HepG2 (cell line): ENCODE data around the gene ING5. TPM values are rescaled to one million over a fixed set of nuclear protein-coding genes. Genes with fewer than 3 reads are reported as not detected.

Experiments
- AGO2 ChIP-seq: fragments of 200-400 bp; formaldehyde crosslinking; optimal IDR thresholded peaks from 2 replicates; pipeline ENCODE3; 2017; ENCODE audit warnings: mild to moderate bottlenecking, low read depth, low read length, moderate library complexity
- CENPT ChIP-seq: sonication (generic); formaldehyde crosslinking; IDR thresholded peaks from 2 replicates; pipeline ENCODE4 v1.8.0; 2022; ENCODE audit warnings: low read depth, mild to moderate bottlenecking, moderate library complexity, missing genetic modification reagents
- DNMT1 ChIP-seq: sonication (generic); formaldehyde crosslinking; IDR thresholded peaks from 2 replicates; pipeline ENCODE4 v1.5.1; 2020; ENCODE audit warnings: mild to moderate bottlenecking, missing genetic modification reagents
- ETV6 ChIP-seq: sonication (generic); formaldehyde crosslinking; conservative IDR thresholded peaks from 2 replicates; pipeline ENCODE4 v1.4.0; 2020; ENCODE audit warnings: missing genetic modification reagents
- FOXJ3 ChIP-seq: sonication (generic); formaldehyde crosslinking; IDR thresholded peaks from 2 replicates; pipeline ENCODE4 v1.4.0; 2020; ENCODE audit warnings: missing genetic modification reagents, mild to moderate bottlenecking, borderline replicate concordance
- HDAC6 ChIP-seq: fragments of 200-600 bp; sonication (generic); IDR thresholded peaks from 2 replicates; pipeline ENCODE4 v1.7.0; 2017; ENCODE audit warnings: mild to moderate bottlenecking, antibody characterized with exemption, low read length, low read depth
- IRX3 ChIP-seq: sonication (generic); formaldehyde crosslinking; IDR thresholded peaks from 2 replicates; pipeline ENCODE4 v1.8.1; 2023; ENCODE audit warnings: mild to moderate bottlenecking, low read depth, missing genetic modification reagents, borderline replicate concordance
- MBNL3 ChIP-seq: fragments of 250-450 bp; sonication (Bioruptor Pico); conservative IDR thresholded peaks from 2 replicates; pipeline ENCODE4 v1.8.0; 2022; ENCODE audit warnings: mild to moderate bottlenecking, inconsistent platforms
- PATZ1 ChIP-seq: sonication (generic); formaldehyde crosslinking; IDR thresholded peaks from 2 replicates; pipeline ENCODE4 v1.4.0; 2020; ENCODE audit warnings: missing genetic modification reagents
- PITX1 ChIP-seq: sonication (generic); formaldehyde crosslinking; IDR thresholded peaks from 2 replicates; pipeline ENCODE4 v1.5.1; 2020; ENCODE audit warnings: mild to moderate bottlenecking, missing genetic modification reagents
- RBM39 ChIP-seq: fragments of 200-400 bp; formaldehyde crosslinking; IDR thresholded peaks from one replicate; pipeline ENCODE4 v1.6.1; 2018; ENCODE audit warnings: antibody characterized with exemption, mild to moderate bottlenecking, low read depth, low read length; ENCODE audit not compliant: poor library complexity, severe bottlenecking
- RXRA ChIP-seq: sonication (generic); formaldehyde crosslinking; IDR thresholded peaks from 2 replicates; pipeline ENCODE4 v1.5.1; 2020; ENCODE audit warnings: missing genetic modification reagents
- SMARCC2 ChIP-seq: fragments of 450-650 bp; IDR thresholded peaks from 2 replicates; pipeline ENCODE4 v1.6.1; 2017; ENCODE audit warnings: antibody characterized with exemption, mild to moderate bottlenecking
- U2AF1 ChIP-seq: fragments of 200-400 bp; formaldehyde crosslinking; optimal IDR thresholded peaks from 2 replicates; pipeline ENCODE3; 2017; ENCODE audit warnings: mild to moderate bottlenecking, low read depth, low read length
- YEATS4 ChIP-seq: sonication (generic); formaldehyde crosslinking; IDR thresholded peaks from 2 replicates; pipeline ENCODE4 v1.4.0; 2020; ENCODE audit warnings: missing genetic modification reagents, borderline replicate concordance
- ZBTB44 ChIP-seq: sonication (generic); formaldehyde crosslinking; IDR thresholded peaks from 2 replicates; pipeline ENCODE4 v1.4.0; 2020; ENCODE audit warnings: missing genetic modification reagents
- ZC3H4 ChIP-seq: sonication (generic); formaldehyde crosslinking; IDR thresholded peaks from 2 replicates; pipeline ENCODE4 v1.4.0; 2020; ENCODE audit warnings: missing genetic modification reagents, borderline replicate concordance
- ZFP1 ChIP-seq: IDR thresholded peaks from 2 replicates; pipeline ENCODE4 v1.6.1; 2016
- ZKSCAN8 ChIP-seq: IDR thresholded peaks from 2 replicates; pipeline ENCODE4 v1.6.1; 2016; ENCODE audit warnings: borderline replicate concordance, missing genetic modification reagents, missing compliant biosample characterization
- ZNF101 ChIP-seq: sonication (generic); formaldehyde crosslinking; IDR thresholded peaks from 2 replicates; pipeline ENCODE4 v1.4.0; 2020; ENCODE audit warnings: mild to moderate bottlenecking, low read depth, missing genetic modification reagents, borderline replicate concordance
- ZNF143 ChIP-seq: sonication (generic); formaldehyde crosslinking; IDR thresholded peaks from 2 replicates; pipeline ENCODE4 v1.4.0; 2020; ENCODE audit warnings: missing genetic modification reagents
- ZNF251 ChIP-seq: sonication (generic); formaldehyde crosslinking; IDR thresholded peaks from 2 replicates; pipeline ENCODE4 v1.9.0; 2021; ENCODE audit warnings: mild to moderate bottlenecking, missing genetic modification reagents
- ZNF3 ChIP-seq: IDR thresholded peaks from 2 replicates; pipeline ENCODE4 v1.7.0; 2017; ENCODE audit warnings: inconsistent platforms
- ZNF441 ChIP-seq: sonication (generic); formaldehyde crosslinking; IDR thresholded peaks from 2 replicates; pipeline ENCODE4 v1.7.0; 2021; ENCODE audit warnings: missing genetic modification reagents, borderline replicate concordance
- ZNF607 ChIP-seq: sonication (generic); formaldehyde crosslinking; IDR thresholded peaks from 2 replicates; pipeline ENCODE4 v1.5.1; 2020; ENCODE audit warnings: missing genetic modification reagents, mild to moderate bottlenecking, borderline replicate concordance
- ZNF670 ChIP-seq: sonication (generic); formaldehyde crosslinking; IDR thresholded peaks from 2 replicates; pipeline ENCODE4 v1.8.0; 2022; ENCODE audit warnings: mild to moderate bottlenecking, missing genetic modification reagents, borderline replicate concordance
- ZNF720 ChIP-seq: sonication (generic); formaldehyde crosslinking; IDR thresholded peaks from 2 replicates; pipeline ENCODE4 v1.4.0; 2020; ENCODE audit warnings: missing genetic modification reagents
- ZNF879 ChIP-seq: sonication (generic); formaldehyde crosslinking; IDR thresholded peaks from 2 replicates; pipeline ENCODE4 v1.8.1; 2023; ENCODE audit warnings: missing genetic modification reagents
- ZSCAN25 ChIP-seq: sonication (generic); formaldehyde crosslinking; IDR thresholded peaks from 2 replicates; pipeline ENCODE4 v1.8.0; 2022; ENCODE audit warnings: mild to moderate bottlenecking, missing genetic modification reagents
- polyA plus RNA-seq, 8 experiments: library from polyadenylated mRNA; depleted of rRNA in 3 of 8; stranded (reverse) in 7 of 8; unstranded in 1 of 8; fragments of >200 nt; fragmentation: Illumina TruSeq in 4 of 8; extraction: Trizol in 4 of 8; gene quantifications; 2 replicates each; pipeline versions ENCODE4 v1.2.1 to v1.2.3, GENCODE V29; 2011 to 2016; ENCODE audit warnings: low read depth in 4 of 8, missing spikeins in 1 of 8, mixed read lengths in 1 of 8; ENCODE audit not compliant: insufficient read depth in 1 of 8
- total RNA-seq, 5 experiments: library from RNA; depleted of rRNA; stranded (reverse); fragments of >200 nt; fragmentation: Illumina TruSeq; extraction: Trizol; gene quantifications; 2 replicates each; pipeline ENCODE4 v1.2.3, GENCODE V29; 2016; ENCODE audit warnings: low read depth in 1 of 5

ING5 gene
- total and polyA plus RNA-seq, 2 of the 13 experiments (the other 11 are each of a cell fraction or from before 2014, with no cell fraction given), result 61.9 to 71.9 TPM

DNA sequence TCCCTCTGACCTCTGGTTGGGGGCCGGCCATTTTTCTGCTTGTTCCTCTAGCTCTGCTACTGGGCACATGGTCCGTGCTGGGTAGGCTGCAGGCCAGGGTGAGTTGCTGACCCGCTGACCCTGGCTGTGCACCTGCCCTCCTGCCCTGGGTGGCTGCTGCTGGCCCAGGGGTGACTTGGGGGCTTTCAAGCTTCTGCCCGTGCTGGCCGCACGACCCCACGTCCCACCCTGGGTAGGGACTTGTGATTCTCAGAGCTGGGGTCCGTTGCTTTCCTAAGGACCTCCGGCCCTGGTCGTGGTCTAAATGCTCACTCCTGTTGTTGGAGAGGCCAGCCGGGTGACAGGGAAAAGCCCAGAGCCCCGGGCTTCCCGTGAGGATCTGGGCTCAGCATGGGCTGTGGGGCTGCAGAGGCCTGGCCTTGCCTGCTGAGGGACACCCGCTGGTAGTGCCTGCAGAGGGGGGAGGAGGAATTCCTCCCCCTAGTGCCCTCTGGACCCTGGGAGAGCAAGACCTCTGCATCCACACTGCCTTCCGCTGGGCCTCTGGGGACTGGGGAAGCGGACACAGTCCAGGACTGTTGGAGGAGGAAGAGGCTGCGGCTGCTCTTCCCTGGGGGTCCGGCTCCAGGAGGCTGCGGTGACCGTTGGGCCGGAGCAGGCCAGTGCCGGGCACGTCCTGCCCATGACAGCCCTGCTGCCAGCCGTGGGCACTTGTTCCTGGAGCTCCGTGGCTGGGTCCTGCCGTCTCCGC is 68.5 kb downstream of the ING5 start (continued):
- TF ChIP-seq PATZ1 (CRISPR knock-in tag) (peak; percentile 100), ZSCAN25 (peak; percentile 96), ZFP1 (CRISPR knock-in tag) (peak; percentile 88), YEATS4 (peak; percentile 89), ETV6 (CRISPR knock-in tag) (peak; percentile 87), SMARCC2 (no peak), ZKSCAN8 (CRISPR knock-in tag) (peak; percentile 80; the same call in 1 of the 2 replicates), MBNL3 (CRISPR knock-in tag) (no peak), ZBTB44 (CRISPR knock-in tag) (no peak; the same call in 1 of the 2 replicates), DNMT1 (CRISPR knock-in tag) (no peak), ZNF143 (CRISPR knock-in tag) (peak; percentile 39), FOXJ3 (CRISPR knock-in tag) (peak; percentile 72; the same call in 1 of the 2 replicates), PITX1 (CRISPR knock-in tag) (no peak), ZC3H4 (CRISPR knock-in tag) (peak; percentile 92), ZNF607 (CRISPR knock-in tag) (peak; percentile 76; the same call in 1 of the 2 replicates), RBM39 (peak; percentile 10), ZNF101 (no peak), HDAC6 (no peak), RXRA (CRISPR knock-in tag) (peak; percentile 94), U2AF1 (peak; percentile 96), ZNF251 (CRISPR knock-in tag) (no peak), AGO2 (peak; percentile 86), CENPT (CRISPR knock-in tag) (no peak), IRX3 (CRISPR knock-in tag) (peak; percentile 72; the same call in 1 of the 2 replicates), ZNF720 (CRISPR knock-in tag) (peak; percentile 56; the same call in 1 of the 2 replicates), ZNF3 (CRISPR knock-in tag) (no peak), ZNF879 (CRISPR knock-in tag) (no peak; the same call in 1 of the 2 replicates), ZNF441 (peak; percentile 94; the same call in 1 of the 2 replicates), ZNF670 (no peak; the same call in 1 of the 2 replicates)
